B cell (primary cell): Measurements from ENCODE around the gene KAT2A. TPM values are rescaled to one million over a fixed set of nuclear protein-coding genes. Genes with fewer than 3 reads are reported as not detected.

Experiments
- ATAC-seq: fragments of 200-7000 bp; cut with Tn5 transposase; one replicate; pipeline ENCODE4 v1.10.0; 2021; ENCODE audit warnings: low read depth, mild to moderate bottlenecking, moderate number of reproducible peaks, moderate library complexity
- CTCF ChIA-PET: fragments of 350-600 bp; sonication (Branson Sonifier 250); formaldehyde crosslinking; loops from one replicate; lab custom pipeline; 2021; ENCODE audit warnings: antibody characterized with exemption, inconsistent platforms; lab: Charles Lee
- POLR2A ChIA-PET: fragments of 350-600 bp; sonication (Branson Sonifier 250); formaldehyde crosslinking; loops from one replicate; lab custom pipeline; 2021; ENCODE audit warnings: antibody characterized with exemption; lab: Charles Lee
- DNase-seq: peaks from one replicate; pipeline ENCODE4 v3.0.0; 2013
- H2AFZ ChIP-seq: 2 replicates; pipeline ENCODE4 v1.6.1; 2012; ENCODE audit warnings: mild to moderate bottlenecking, low read depth, low read length; ENCODE audit not compliant: insufficient read depth, poor library complexity, severe bottlenecking
- H3K27ac ChIP-seq, 2 donors: 1 replicate in 1 of 2; 2 replicates in 1 of 2; pipeline ENCODE4 v1.5.1; 2012 to 2013; ENCODE audit warnings: low read length in 2 of 2, mild to moderate bottlenecking in 2 of 2, moderate library complexity in 1 of 2
- H3K27me3 ChIP-seq, 4 experiments: fragments of 200-600 bp in 1 of 4; sonication (generic) in 1 of 4; replicated peaks in 1 of 4; 1 replicate in 2 of 4; 2 replicates in 2 of 4; pipeline versions ENCODE4 v1.6.1 to v1.7.0; 2013 to 2016; ENCODE audit warnings: low read length in 3 of 4, mild to moderate bottlenecking in 2 of 4, mixed read lengths in 1 of 4, moderate library complexity in 1 of 4; ENCODE audit not compliant: insufficient read depth in 4 of 4, control insufficient read depth in 3 of 4; ENCODE audit errors: control extremely low read depth in 1 of 4
- H3K36me3 ChIP-seq, 2 experiments: replicated peaks in 1 of 2; 1 replicate in 1 of 2; 2 replicates in 1 of 2; pipeline versions ENCODE4 v1.6.1 to v1.7.1; 2013; ENCODE audit warnings: low read length in 1 of 2; ENCODE audit not compliant: insufficient read depth in 2 of 2, control insufficient read depth in 1 of 2; ENCODE audit errors: control extremely low read depth in 1 of 2, extremely low read depth in 1 of 2
- H3K4me1 ChIP-seq, 2 donors: fragments of 200-600 bp in 1 of 2; sonication (generic) in 1 of 2; 1 replicate in 1 of 2; 2 replicates in 1 of 2; pipeline versions ENCODE4 v1.5.1 to v1.6.1; 2013 to 2017; ENCODE audit warnings: low read length in 2 of 2; ENCODE audit not compliant: control insufficient read depth in 2 of 2, insufficient read depth in 2 of 2
- H3K4me2 ChIP-seq: replicated peaks from 2 replicates; pipeline ENCODE3; 2012; ENCODE audit warnings: mild to moderate bottlenecking, low read depth, low read length; ENCODE audit not compliant: poor library complexity, severe bottlenecking
- H3K4me3 ChIP-seq, 5 experiments: fragments of 200-600 bp in 1 of 5; sonication (generic) in 1 of 5; 1 replicate in 3 of 5; 2 replicates in 2 of 5; pipeline versions ENCODE4 v1.5.1 to v1.7.0; 2011 to 2016; ENCODE audit warnings: low read length in 4 of 5, mild to moderate bottlenecking in 4 of 5, low read depth in 2 of 5, control low read depth in 1 of 5, moderate library complexity in 1 of 5; ENCODE audit not compliant: insufficient read depth in 1 of 5; ENCODE audit errors: control extremely low read depth in 1 of 5, extremely low read depth in 1 of 5
- H3K79me2 ChIP-seq: fragments of 200-600 bp; sonication (generic); one replicate; pipeline ENCODE4 v1.6.0; 2016; ENCODE audit warnings: low read length; ENCODE audit not compliant: control insufficient read depth, insufficient read depth
- H3K9ac ChIP-seq: fragments of 200-600 bp; sonication (generic); 2 replicates; pipeline ENCODE4 v1.6.1; 2017; ENCODE audit warnings: mild to moderate bottlenecking, low read length, moderate library complexity
- H3K9me3 ChIP-seq, 3 donors: one replicate each; pipeline versions ENCODE4 v1.6.1 to v1.7.1; 2013; ENCODE audit warnings: low read length in 2 of 3; ENCODE audit not compliant: control insufficient read depth in 2 of 3, insufficient read depth in 1 of 3; ENCODE audit errors: control extremely low read depth in 1 of 3
- H4K20me1 ChIP-seq: 2 replicates; pipeline ENCODE4 v1.6.0; 2012; ENCODE audit warnings: mild to moderate bottlenecking, low read length; ENCODE audit not compliant: insufficient read depth, control insufficient read depth, poor library complexity, severe bottlenecking
- H3K27ac Mint-ChIP-seq: one replicate; pipeline ENCODE4 v1.8.0; 2021; ENCODE audit warnings: mixed read lengths
- H3K27me3 Mint-ChIP-seq: one replicate; pipeline ENCODE4 v1.8.0; 2021; ENCODE audit warnings: mixed read lengths
- H3K4me1 Mint-ChIP-seq: one replicate; pipeline ENCODE4 v1.8.0; 2021; ENCODE audit warnings: mixed read lengths
- H3K4me3 Mint-ChIP-seq: one replicate; pipeline ENCODE4 v1.8.0; 2021; ENCODE audit warnings: mixed read lengths
- H3K9me3 Mint-ChIP-seq: one replicate; pipeline ENCODE4 v1.8.0; 2022; ENCODE audit warnings: mixed read lengths; ENCODE audit not compliant: insufficient read depth
- EZH2 ChIP-seq: IDR thresholded peaks from 2 replicates; pipeline ENCODE4 v1.6.1; 2012; ENCODE audit warnings: borderline replicate concordance, low read depth, mild to moderate bottlenecking, moderate library complexity, low read length; ENCODE audit not compliant: insufficient read depth, poor library complexity, severe bottlenecking
- WGBS: methylation state at CpG from one replicate; pipeline ENCODE4 v1.1.5; 2013; ENCODE audit warnings: missing lambda C conversion rate; ENCODE audit not compliant: insufficient coverage; 5-methylcytosine and 5-hydroxymethylcytosine counted together
- intact Hi-C: fragments of 100-400 bp; cut with micrococcal nuclease; formaldehyde crosslinking; loops from one replicate; pipeline ENCODE4 v1.10.0; 2022
- polyA plus RNA-seq: library from polyadenylated mRNA; depleted of rRNA; stranded (reverse); fragments of >200 nt; gene quantifications from 2 replicates; pipeline ENCODE4 v1.2.3, GENCODE V29; 2012
- total RNA-seq, 2 donors: library from RNA; stranded (reverse); fragments of 120-200 nt in 1 of 2; gene quantifications; 1 replicate in 1 of 2; 2 replicates in 1 of 2; pipeline versions ENCODE4 v1.2.3 to v1.2.4, GENCODE V29; 2013 to 2022
- TF ChIP-seq, protein P1 (sequence below): fragments of 200-600 bp; IDR thresholded peaks from one replicate; pipeline ENCODE4 v1.8.0; 2022; ENCODE audit warnings: antibody characterized with exemption, mild to moderate bottlenecking

The KAT2A gene
- total and polyA plus RNA-seq, 2 donors (not counting 1 experiment from before 2014, with no cell fraction given), result 66.3 to 155 TPM

DNA sequence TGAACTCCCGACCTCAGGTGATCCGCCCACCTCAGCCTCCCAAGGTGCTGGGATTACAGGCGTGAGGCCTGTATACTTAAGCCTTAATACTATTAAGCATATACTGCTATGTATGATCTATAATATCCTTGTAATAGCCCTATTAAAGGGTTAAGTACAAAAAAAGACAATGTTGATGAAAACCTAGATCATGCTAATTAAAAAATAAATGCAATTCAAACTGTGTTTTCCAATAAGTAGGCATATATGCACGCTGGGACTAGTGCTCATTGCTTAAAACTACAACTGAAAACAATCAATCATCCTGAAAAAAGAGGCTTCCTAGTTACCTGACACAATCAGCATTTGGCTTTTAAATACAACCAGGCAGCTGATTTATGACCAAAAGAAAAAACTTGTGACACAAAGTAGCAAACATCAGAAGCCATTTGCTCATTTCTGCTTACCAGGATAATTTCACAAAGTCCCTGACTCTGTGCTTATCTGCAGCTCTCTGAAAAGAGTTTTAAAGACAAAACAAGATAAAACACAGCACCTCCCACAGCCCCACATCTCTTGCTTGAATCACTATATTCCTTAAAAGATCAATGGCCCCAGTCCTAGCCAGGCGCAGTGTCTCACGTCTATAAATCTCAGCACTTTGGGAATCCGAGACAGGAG is 34.0 kb downstream of the KAT2A start:
- Histone ChIP-seq H3K36me3 (no peaks in the 10 kb centered on the region), H4K20me1 (no peaks in the 10 kb centered on the region), H3K27ac (no peak overlapping the region), H3K27me3 (peaks cover 0 to 2% (median 0%) of the 10 kb centered on the region in 4 experiments), H3K9ac (no peak overlapping the region), H3K79me2 (no peaks in the 10 kb centered on the region), H3K4me2 (no peak overlapping the region), H3K9me3 (no peaks in the 10 kb centered on the region), H3K4me3 (no peak overlapping the region), H2AFZ (no peak overlapping the region), H3K4me1 (no peaks in the 10 kb centered on the region)
- WGBS, result 90% methylated on average over 4 of the region's 7 CpGs
- no peak for TF ChIP-seq EZH2
- TF ChIP-seq, protein P1, sequence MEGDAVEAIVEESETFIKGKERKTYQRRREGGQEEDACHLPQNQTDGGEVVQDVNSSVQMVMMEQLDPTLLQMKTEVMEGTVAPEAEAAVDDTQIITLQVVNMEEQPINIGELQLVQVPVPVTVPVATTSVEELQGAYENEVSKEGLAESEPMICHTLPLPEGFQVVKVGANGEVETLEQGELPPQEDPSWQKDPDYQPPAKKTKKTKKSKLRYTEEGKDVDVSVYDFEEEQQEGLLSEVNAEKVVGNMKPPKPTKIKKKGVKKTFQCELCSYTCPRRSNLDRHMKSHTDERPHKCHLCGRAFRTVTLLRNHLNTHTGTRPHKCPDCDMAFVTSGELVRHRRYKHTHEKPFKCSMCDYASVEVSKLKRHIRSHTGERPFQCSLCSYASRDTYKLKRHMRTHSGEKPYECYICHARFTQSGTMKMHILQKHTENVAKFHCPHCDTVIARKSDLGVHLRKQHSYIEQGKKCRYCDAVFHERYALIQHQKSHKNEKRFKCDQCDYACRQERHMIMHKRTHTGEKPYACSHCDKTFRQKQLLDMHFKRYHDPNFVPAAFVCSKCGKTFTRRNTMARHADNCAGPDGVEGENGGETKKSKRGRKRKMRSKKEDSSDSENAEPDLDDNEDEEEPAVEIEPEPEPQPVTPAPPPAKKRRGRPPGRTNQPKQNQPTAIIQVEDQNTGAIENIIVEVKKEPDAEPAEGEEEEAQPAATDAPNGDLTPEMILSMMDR, result no peak
- ATAC-seq, result no peak
- ChIA-PET CTCF (interaction anchor here (0.9 to 1.6 kb wide), 2 partner anchors 14 to 19 kb away, joined by 3 to 4 read pairs; no protein-coding TSS in a partner anchor), POLR2A (interaction anchor here (1.0 kb wide), 1 partner anchor 18 kb away, joined by 3 read pairs; no protein-coding TSS in a partner anchor)
- no peak overlapping the region for H3K27ac Mint-ChIP-seq
- DNase-seq, result no peak
- no peak overlapping the region for H3K4me3 Mint-ChIP-seq
- peaks cover 17% of the 10 kb centered on the region for H3K27me3 Mint-ChIP-seq
- no peaks in the 10 kb centered on the region for H3K9me3 Mint-ChIP-seq
- no peaks in the 10 kb centered on the region for H3K4me1 Mint-ChIP-seq
- intact Hi-C loops, result no loop called here

DNA sequence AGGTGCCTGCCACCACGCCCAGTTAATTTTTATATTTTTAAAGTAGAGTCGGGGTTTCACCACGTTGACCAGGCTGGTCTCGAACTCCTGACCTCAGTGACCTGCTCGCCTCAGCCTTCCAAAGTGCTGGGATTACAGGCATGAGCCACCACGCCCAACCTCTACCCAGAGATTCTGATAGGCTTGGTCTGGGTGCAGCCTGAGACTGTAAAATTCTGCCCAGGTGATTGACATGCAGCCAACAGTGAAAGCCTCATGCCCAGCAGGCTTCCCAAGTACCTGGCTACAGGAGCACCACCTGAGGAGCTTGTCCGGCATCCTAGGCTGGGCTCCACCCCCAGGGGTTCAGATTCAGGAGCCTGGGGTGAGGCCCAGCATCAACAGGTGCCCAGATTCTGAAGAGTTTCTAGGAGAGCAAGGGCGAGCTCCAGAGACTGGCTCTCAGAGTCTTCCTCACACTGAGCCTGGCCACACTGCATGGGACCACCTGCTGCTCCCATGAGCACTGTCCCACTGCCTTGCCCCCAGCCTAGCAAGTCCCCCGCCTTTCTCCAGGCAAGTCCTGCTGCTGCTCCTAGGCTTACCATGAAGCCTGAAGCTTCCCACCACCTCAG is 39.5 kb downstream of the KAT2A start:
- H3K27me3 Mint-ChIP-seq, result no peaks in the 10 kb centered on the region
- no peaks in the 10 kb centered on the region for H3K36me3 ChIP-seq
- CTCF ChIA-PET, result no interaction called here
- H4K20me1 ChIP-seq, result no peaks in the 10 kb centered on the region
- ATAC-seq (no peak), DNase-seq (no peak)
- no peaks in the 10 kb centered on the region for H3K79me2 ChIP-seq
- no peaks in the 10 kb centered on the region for H3K27me3 ChIP-seq
- no peaks in the 10 kb centered on the region for H3K9me3 ChIP-seq
- no peaks in the 10 kb centered on the region for H3K4me1 ChIP-seq
- H3K27ac ChIP-seq, result no peak overlapping the region
- intact Hi-C loops, result no loop called here
- H3K9me3 Mint-ChIP-seq, result no peaks in the 10 kb centered on the region
- 95% methylated on average over 7 of the region's 9 CpGs for WGBS
- no peak overlapping the region for H2AFZ ChIP-seq
- no peak overlapping the region for H3K9ac ChIP-seq
- no peak overlapping the region for H3K4me3 ChIP-seq
- H3K4me1 Mint-ChIP-seq, result no peaks in the 10 kb centered on the region
- TF ChIP-seq, protein P1, result no peak
- TF ChIP-seq EZH2, result no peak
- no peak overlapping the region for H3K4me2 ChIP-seq
- no peak overlapping the region for H3K4me3 Mint-ChIP-seq
- no peak overlapping the region for H3K27ac Mint-ChIP-seq
- POLR2A ChIA-PET, result no interaction called here
